Measurements from ENCODE around the gene RPS6KB1.
"Not testable (repeated sequence)": the region's sequence is repeated elsewhere in the genome, so short reads cannot be mapped to it uniquely, and the experiment has no call there.

The RPS6KB1 gene

GRCh38 chr17:59892924-59893675, at the start of gene RPS6KB1, which contains the start of gene TUBD1:
TSS of gene RPS6KB1 (plus strand) at chr17:59893121. CDS start at chr17:59893185, 64 bp downstream.
TSS of gene TUBD1 (minus strand) at chr17:59892943. CDS start at chr17:59891002, 1,941 bp downstream.
- peaks cover 20 to 47% (median 34%) of the 10 kb centered on the region in 10 experiments for H3K4me1 ChIP-seq
- H3K27me3 ChIP-seq = no peaks in the 10 kb centered on the region
- no peak for TF ChIP-seq Cebpa-rat (IDR thresholded peaks at IDR 0.05)
- H3K9ac ChIP-seq = peak within 1 kb of the TSS; percentile 90 to 97 (median 95)
- peaks cover 7 to 44% (median 29%) of the 10 kb centered on the region in 11 experiments; a peak in 18 of 22 replicates for H3K36me3 ChIP-seq
- peak within 1 kb of the TSS; percentile 86 to 95 (median 91) for H3K27ac ChIP-seq
- H3K4me3 ChIP-seq = peak within 1 kb of the TSS; percentile 90 to 100 (median 97)
- H3K4me2 ChIP-seq = peak within 1 kb of the TSS; percentile 73 to 96 (median 89)
- H3K9me3 ChIP-seq (replicated peaks in 1 of 11) = no peaks in the 10 kb centered on the region
- H4K20me1 ChIP-seq = peaks cover 17 to 49% (median 40%) of the 10 kb centered on the region in 11 experiments; a peak in 20 of 22 replicates

- Histone ChIP-seq H3K9me3 (replicated peaks in 1 of 11) (peaks cover 0 to 2% (median 0%) of the 10 kb centered on the region in 11 experiments; a peak in 2 of 22 replicates), H3K36me3 (peaks cover 13 to 31% (median 23%) of the 10 kb centered on the region in 11 experiments), H3K9ac (peak overlapping the region in 6 of 11 experiments; percentile 35 to 72 (median 51); a peak in 8 of 22 replicates), H3K4me2 (peak overlapping the region; percentile 32 to 91 (median 60); a peak in 20 of 22 replicates), H3K27ac (peak overlapping the region; percentile 48 to 100 (median 79); a peak in 19 of 22 replicates), H3K4me3 (no peak overlapping the region), H4K20me1 (peaks cover 0 to 40% (median 8%) of the 10 kb centered on the region in 11 experiments; a peak in 9 of 22 replicates), H3K4me1 (peaks cover 40 to 73% (median 60%) of the 10 kb centered on the region in 10 experiments), H3K27me3 (no peaks in the 10 kb centered on the region)
- TF ChIP-seq Cebpa-rat (IDR thresholded peaks at IDR 0.05) = no peak
Measured at GRCh38 chr17:59844884-59845594, 47.9 kb upstream of the RPS6KB1 start.

GRCh38 chr17:59845595-59846393, 47.1 kb upstream of the RPS6KB1 start:
- Histone ChIP-seq H3K27me3 (no peaks in the 10 kb centered on the region), H3K9ac (peak overlapping the region in 10 of 11 experiments; percentile 0 to 72 (median 38); a peak in 14 of 22 replicates), H3K27ac (peak overlapping the region; percentile 48 to 100 (median 79)), H3K4me3 (no peak overlapping the region), H3K9me3 (replicated peaks in 1 of 11) (no peaks in the 10 kb centered on the region), H4K20me1 (peaks cover 0 to 32% (median 3%) of the 10 kb centered on the region in 11 experiments; a peak in 7 of 22 replicates), H3K36me3 (peaks cover 5 to 23% (median 16%) of the 10 kb centered on the region in 11 experiments; a peak in 20 of 22 replicates), H3K4me1 (peaks cover 32 to 73% (median 58%) of the 10 kb centered on the region in 10 experiments), H3K4me2 (peak overlapping the region; percentile 32 to 91 (median 60); a peak in 21 of 22 replicates)
- no peak for TF ChIP-seq Cebpa-rat (IDR thresholded peaks at IDR 0.05)

- Histone ChIP-seq H3K9ac (peak overlapping the region; percentile 9 to 72 (median 35); a peak in 13 of 22 replicates), H3K4me3 (no peak overlapping the region), H4K20me1 (peaks cover 0 to 27% (median 0%) of the 10 kb centered on the region in 11 experiments; a peak in 3 of 22 replicates), H3K36me3 (peaks cover 0 to 15% (median 9%) of the 10 kb centered on the region in 11 experiments; a peak in 16 of 22 replicates), H3K27ac (peak overlapping the region; percentile 48 to 100 (median 79)), H3K4me1 (peaks cover 26 to 79% (median 58%) of the 10 kb centered on the region in 10 experiments), H3K4me2 (peak overlapping the region; percentile 32 to 91 (median 60); a peak in 20 of 22 replicates), H3K9me3 (replicated peaks in 1 of 11) (no peaks in the 10 kb centered on the region), H3K27me3 (no peaks in the 10 kb centered on the region)
- no peak for TF ChIP-seq Cebpa-rat (IDR thresholded peaks at IDR 0.05)
Measured at GRCh38 chr17:59846394-59847165, 46.3 kb upstream of the RPS6KB1 start.

GRCh38 chr17:59848385-59848668, 44.6 kb upstream of the RPS6KB1 start:
- H4K20me1 ChIP-seq = peaks cover 0 to 12% (median 0%) of the 10 kb centered on the region in 11 experiments; a peak in 3 of 22 replicates
- H3K27me3 ChIP-seq = no peaks in the 10 kb centered on the region
- H3K4me3 ChIP-seq = no peak overlapping the region; a peak in 1 of 20 replicates
- TF ChIP-seq Cebpa-rat (IDR thresholded peaks at IDR 0.05) = no peak
- H3K4me1 ChIP-seq = peaks cover 26 to 93% (median 67%) of the 10 kb centered on the region in 10 experiments
- H3K4me2 ChIP-seq = peak overlapping the region; percentile 0 to 91 (median 71); a peak in 20 of 22 replicates
- no peaks in the 10 kb centered on the region for H3K36me3 ChIP-seq
- peak overlapping the region; percentile 67 to 100 (median 79) for H3K27ac ChIP-seq
- H3K9ac ChIP-seq = peak overlapping the region in 9 of 11 experiments; percentile 32 to 71 (median 55); a peak in 14 of 22 replicates
- no peaks in the 10 kb centered on the region for H3K9me3 ChIP-seq (replicated peaks in 1 of 11)

GRCh38 chr17:59848778-59849177, 44.1 kb upstream of the RPS6KB1 start:
- H4K20me1 ChIP-seq = peaks cover 0 to 12% (median 0%) of the 10 kb centered on the region in 11 experiments; a peak in 3 of 22 replicates
- TF ChIP-seq Cebpa-rat (IDR thresholded peaks at IDR 0.05) = peak; percentile 63 to 94 (median 91); a peak in 20 of 22 replicates
- H3K4me1 ChIP-seq = peaks cover 26 to 98% (median 68%) of the 10 kb centered on the region in 10 experiments
- H3K9ac ChIP-seq = peak overlapping the region; percentile 25 to 71 (median 51); a peak in 17 of 22 replicates
- no peaks in the 10 kb centered on the region for H3K27me3 ChIP-seq
- no peak overlapping the region; a peak in 1 of 20 replicates for H3K4me3 ChIP-seq
- H3K27ac ChIP-seq = peak overlapping the region; percentile 67 to 100 (median 79)
- peak overlapping the region; percentile 0 to 91 (median 71) for H3K4me2 ChIP-seq
- no peaks in the 10 kb centered on the region for H3K36me3 ChIP-seq
- no peaks in the 10 kb centered on the region for H3K9me3 ChIP-seq (replicated peaks in 1 of 11)

- Histone ChIP-seq H3K4me1 (peaks cover 26 to 99% (median 62%) of the 10 kb centered on the region in 10 experiments), H3K27ac (peak overlapping the region in 9 of 11 experiments; percentile 50 to 100 (median 79); a peak in 7 of 22 replicates), H3K4me2 (peak overlapping the region in 5 of 11 experiments; percentile 65 to 91 (median 76); a peak in 4 of 22 replicates)
- not testable (repeated sequence) for H4K20me1 ChIP-seq; H3K27me3 ChIP-seq; H3K9me3 ChIP-seq (replicated peaks in 1 of 11); H3K9ac ChIP-seq; H3K36me3 ChIP-seq; H3K4me3 ChIP-seq
Measured at GRCh38 chr17:59850311-59850710, 42.6 kb upstream of the RPS6KB1 start.

Measured in BLaER1 treated with 17β-estradiol and CSF1 and Interleukin-3, amounts not matched to agents 10 nM and 100 nM (cell line).